Prostate gland (tissue), 2 donors: ENCODE data around the gene BEX1. TPM values are rescaled to one million over a fixed set of nuclear protein-coding genes. Genes with fewer than 3 reads are reported as not detected.
"Not testable (repeated sequence)": the region's sequence is repeated elsewhere in the genome, so short reads cannot be mapped to it uniquely, and the experiment has no call there.

Experiments
- DNase-seq: peaks from one replicate; pipeline ENCODE4 v3.0.0-alpha.2; 2019; ENCODE audit warnings: low spot score
- H3K27ac ChIP-seq, 2 donors: fragments of 200-600 bp; sonication (generic); 2 replicates each; pipeline ENCODE4 v1.5.1; 2017 to 2019
- H3K27me3 ChIP-seq: fragments of 200-600 bp; sonication (generic); replicated peaks from 2 replicates; pipeline ENCODE4 v1.5.1; 2019; ENCODE audit not compliant: insufficient read depth
- H3K36me3 ChIP-seq, 2 donors: fragments of 200-600 bp; sonication (generic); 1 replicate in 1 of 2; 2 replicates in 1 of 2; pipeline versions ENCODE4 v1.5.1 to v1.8.1; 2017 to 2019
- H3K4me1 ChIP-seq: fragments of 200-600 bp; sonication (generic); replicated peaks from 2 replicates; pipeline ENCODE4 v1.5.1; 2019
- H3K4me3 ChIP-seq, 2 donors: fragments of 200-600 bp; sonication (generic); 2 replicates each; pipeline ENCODE4 v1.5.1; 2017 to 2019
- H3K9me3 ChIP-seq: fragments of 200-600 bp; sonication (generic); 2 replicates; pipeline ENCODE4 v1.5.1; 2017
- CTCF ChIP-seq, 4 experiments: fragments of 200-600 bp in 2 of 4; fragments of 450-650 bp in 2 of 4; sonication (generic) in 2 of 4; IDR thresholded peaks; 1 replicate in 3 of 4; 2 replicates in 1 of 4; pipeline ENCODE4 v1.5.1; 2016 to 2019; ENCODE audit warnings: antibody characterized with exemption in 4 of 4, mild to moderate bottlenecking in 2 of 4, moderate library complexity in 2 of 4
- POLR2A ChIP-seq: fragments of 450-650 bp; IDR thresholded peaks from one replicate; pipeline ENCODE4 v1.6.1; 2016; ENCODE audit warnings: antibody characterized with exemption, mild to moderate bottlenecking
- POLR2AphosphoS5 ChIP-seq: sonication (generic); formaldehyde crosslinking; IDR thresholded peaks from one replicate; pipeline ENCODE4 v1.6.1; 2017; ENCODE audit warnings: antibody characterized with exemption
- WGBS: methylation state at CpG from one replicate; pipeline ENCODE4 v1.1.5; 2018; 5-methylcytosine and 5-hydroxymethylcytosine counted together
- intact Hi-C: fragments of 100-400 bp; cut with DNase I; formaldehyde crosslinking; loops from one replicate; pipeline ENCODE4 v1.14.2; 2022
- total RNA-seq, 2 donors: library from RNA; depleted of rRNA; stranded (reverse); fragments of >200 nt; gene quantifications; one replicate each; pipeline ENCODE4 v1.1.0, GENCODE V29; 2016

BEX1 gene
- total RNA-seq, 2 donors from 2014 or later, result 19.8 to 295 TPM

- Histone ChIP-seq H3K36me3 (no peaks in the 10 kb centered on the region), H3K4me1 (no peaks in the 10 kb centered on the region), H3K27me3 (no peaks in the 10 kb centered on the region), H3K27ac (no peak overlapping the region), H3K4me3 (no peak overlapping the region), H3K9me3 (no peaks in the 10 kb centered on the region)
- TF ChIP-seq POLR2A (no peak), CTCF (IDR thresholded peaks at IDR 0.05) (no peak), POLR2AphosphoS5 (no peak)
- 58% methylated on average over 2 of the region's 2 CpGs for WGBS
- no peak for DNase-seq
- intact Hi-C loops, result no loop called here
These were observed 7.1 kb downstream of the BEX1 start for GRCh38 chrX:103056902-103057301.

- Histone ChIP-seq H3K4me3 (no peak overlapping the region), H3K9me3 (no peaks in the 10 kb centered on the region), H3K27me3 (no peaks in the 10 kb centered on the region), H3K27ac (no peak overlapping the region), H3K4me1 (no peaks in the 10 kb centered on the region), H3K36me3 (no peaks in the 10 kb centered on the region)
- DNase-seq, result no peak
- intact Hi-C loops, result no loop called here
- TF ChIP-seq POLR2A (no peak), POLR2AphosphoS5 (no peak), CTCF (IDR thresholded peaks at IDR 0.05) (no peak)
These were observed 11.3 kb downstream of the BEX1 start for GRCh38 chrX:103052625-103053024.

GRCh38 chrX:103051260-103051789 lies 12.6 kb downstream of the BEX1 start:
- WGBS, result 23% methylated on average over 8 of the region's 8 CpGs
- Histone ChIP-seq H3K9me3 (no peaks in the 10 kb centered on the region), H3K27ac (no peak overlapping the region), H3K27me3 (no peaks in the 10 kb centered on the region), H3K36me3 (no peaks in the 10 kb centered on the region), H3K4me1 (no peaks in the 10 kb centered on the region), H3K4me3 (no peak overlapping the region)
- intact Hi-C loops, result no loop called here
- TF ChIP-seq CTCF (IDR thresholded peaks at IDR 0.05), result no peak
- TF ChIP-seq POLR2A, result no peak
- no peak for TF ChIP-seq POLR2AphosphoS5
- no peak for DNase-seq

- intact Hi-C loops, H3K27me3 ChIP-seq, H3K9me3 ChIP-seq, H3K36me3 ChIP-seq, H3K4me1 ChIP-seq, H3K27ac ChIP-seq, DNase-seq, H3K4me3 ChIP-seq: not testable (repeated sequence)
- 89% methylated on average over 1 of the region's 1 CpG for WGBS
These were observed 30.6 kb downstream of the BEX1 start for GRCh38 chrX:103033371-103033770.

GRCh38 chrX:103017542-103017941 lies 46.4 kb downstream of the BEX1 start:
- no peak overlapping the region for H3K27ac ChIP-seq
- intact Hi-C loops, result no loop called here
- no peaks in the 10 kb centered on the region for H3K4me1 ChIP-seq
- no peak for TF ChIP-seq POLR2A
- no peak for TF ChIP-seq CTCF (IDR thresholded peaks at IDR 0.05)
- no peak for TF ChIP-seq POLR2AphosphoS5
- no peaks in the 10 kb centered on the region for H3K9me3 ChIP-seq
- 48% methylated on average over 4 of the region's 4 CpGs for WGBS
- no peaks in the 10 kb centered on the region for H3K36me3 ChIP-seq
- H3K4me3 ChIP-seq, result no peak overlapping the region
- no peaks in the 10 kb centered on the region for H3K27me3 ChIP-seq
- no peak for DNase-seq
